HepG2 (cell line): ENCODE data around the gene SEMA3F. TPM values are rescaled to one million over a fixed set of nuclear protein-coding genes. Genes with fewer than 3 reads are reported as not detected.

Experiments
- ATAC-seq: fragments of 200-7000 bp; cut with Tn5 transposase; 3 replicates; pipeline ENCODE4 v1.9.1; 2020; ENCODE audit warnings: mild to moderate bottlenecking, moderate library complexity
- BruUV-seq: library from RNA; stranded (reverse); fragments of 400-500 nt; replicated peaks from 2 replicates; lab custom pipeline; 2021; lab: Mats Ljungman, UMichigan
- CTCF ChIA-PET: fragments of 300-600 bp; formaldehyde crosslinking; extraction: SDS; loops from one replicate; lab custom pipeline; 2021; ENCODE audit warnings: low total read pairs, inconsistent platforms, low intra/inter-chr PET ratio; lab: Yijun Ruan, JAX
- POLR2A ChIA-PET: fragments of 350-600 bp; sonication (Branson Sonifier 250); formaldehyde crosslinking; loops from one replicate; lab custom pipeline; 2020; ENCODE audit warnings: antibody characterized with exemption, inconsistent platforms; lab: Yijun Ruan, JAX
- DNase-seq: peaks from one replicate; pipeline ENCODE4 v3.0.0-alpha.2; 2015; ENCODE audit warnings: low spot score
- FAIRE-seq: peaks from 3 replicates; lab custom pipeline; 2011; peaks lifted over from hg19 to GRCh38; lab: Jason Lieb, UNC
- H2AFZ ChIP-seq: one replicate; pipeline ENCODE4 v1.6.1; 2011; ENCODE audit warnings: low read length, inconsistent platforms
- H3K27ac ChIP-seq: fragments of 300-600 bp; 3 replicates; pipeline ENCODE4 v1.8.0; 2011; ENCODE audit warnings: mixed run types, mild to moderate bottlenecking, mixed read lengths, low read length, inconsistent platforms; ENCODE audit not compliant: insufficient read depth; ENCODE audit errors: extremely low read length
- H3K27me3 ChIP-seq, 2 experiments: fragments of 200-600 bp in 1 of 2; 2 replicates in 1 of 2; 3 replicates in 1 of 2; pipeline versions ENCODE4 v1.6.0 to v1.8.0; 2011; ENCODE audit warnings: low read length in 2 of 2, mild to moderate bottlenecking in 2 of 2, moderate library complexity in 2 of 2, inconsistent platforms in 1 of 2; ENCODE audit not compliant: insufficient read depth in 2 of 2, control insufficient read depth in 1 of 2
- H3K36me3 ChIP-seq, 2 experiments: fragments of 200-600 bp in 1 of 2; replicated peaks in 1 of 2; 2 replicates in 1 of 2; 3 replicates in 1 of 2; pipeline versions ENCODE4 v1.5.1 to v1.8.0; 2011; ENCODE audit warnings: low read length in 2 of 2, inconsistent platforms in 1 of 2; ENCODE audit not compliant: insufficient read depth in 2 of 2, control insufficient read depth in 1 of 2
- H3K4me1 ChIP-seq: 2 replicates; pipeline ENCODE4 v1.5.1; 2012; ENCODE audit warnings: low read length, inconsistent platforms; ENCODE audit not compliant: insufficient read depth
- H3K4me2 ChIP-seq: 2 replicates; pipeline ENCODE4 v1.6.0; 2011; ENCODE audit warnings: low read depth, low read length, inconsistent platforms
- H3K4me3 ChIP-seq, 3 experiments: fragments of 200-600 bp in 1 of 3; sonication (generic), shearing (Covaris generic) in 1 of 3; replicated peaks in 1 of 3; 2 replicates each; pipeline ENCODE4 v1.5.1; 2011 to 2016; ENCODE audit warnings: low read length in 3 of 3, inconsistent platforms in 2 of 3, low read depth in 2 of 3, mild to moderate bottlenecking in 2 of 3, control low read depth in 1 of 3, mixed read lengths in 1 of 3; ENCODE audit not compliant: insufficient read depth in 1 of 3
- H3K79me2 ChIP-seq: one replicate; pipeline ENCODE4 v1.6.1; 2011; ENCODE audit warnings: low read length, inconsistent platforms; ENCODE audit not compliant: insufficient read depth
- H3K9ac ChIP-seq: 2 replicates; pipeline ENCODE4 v1.6.0; 2011; ENCODE audit warnings: mild to moderate bottlenecking, low read depth, low read length, inconsistent platforms; ENCODE audit not compliant: insufficient read depth
- H3K9me3 ChIP-seq: 2 replicates; pipeline ENCODE4 v1.5.1; 2012; ENCODE audit warnings: mild to moderate bottlenecking, low read length
- H4K20me1 ChIP-seq: 2 replicates; pipeline ENCODE4 v1.6.0; 2011; ENCODE audit warnings: inconsistent platforms, mild to moderate bottlenecking, low read length, moderate library complexity; ENCODE audit not compliant: insufficient read depth
- ATF7 ChIP-seq, 2 experiments: fragments of 450-650 bp in 1 of 2; sonication (generic) in 1 of 2; formaldehyde crosslinking in 1 of 2; IDR thresholded peaks; 2 replicates each; pipeline versions ENCODE4 v1.4.0 to v1.6.1; 2016 to 2020; ENCODE audit warnings: antibody characterized with exemption in 1 of 2, mild to moderate bottlenecking in 1 of 2, missing genetic modification reagents in 1 of 2
- HNRNPL ChIP-seq: fragments of 200-400 bp; formaldehyde crosslinking; IDR thresholded peaks from 2 replicates; pipeline ENCODE4 v1.6.1; 2017; ENCODE audit warnings: mild to moderate bottlenecking, low read depth, low read length
- JARID2 ChIP-seq: sonication (generic); formaldehyde crosslinking; IDR thresholded peaks from 2 replicates; pipeline ENCODE4 v1.8.1; 2023; ENCODE audit warnings: missing genetic modification reagents, inconsistent platforms; ENCODE audit not compliant: insufficient replicate concordance
- MAFK ChIP-seq, 2 experiments: IDR thresholded peaks in 1 of 2; conservative IDR thresholded peaks in 1 of 2; 2 replicates each; pipeline ENCODE4 v1.6.1; 2011; ENCODE audit warnings: improper control_type of control experiment in 2 of 2, low read length in 2 of 2
- NONO ChIP-seq, 2 experiments: fragments of 450-650 bp in 1 of 2; sonication (generic) in 1 of 2; formaldehyde crosslinking in 1 of 2; IDR thresholded peaks in 1 of 2; conservative IDR thresholded peaks in 1 of 2; 2 replicates each; pipeline versions ENCODE4 v1.6.1 to v1.8.0; 2017 to 2022; ENCODE audit warnings: mild to moderate bottlenecking in 1 of 2, missing genetic modification reagents in 1 of 2, moderate library complexity in 1 of 2
- POGZ ChIP-seq: sonication (generic); formaldehyde crosslinking; IDR thresholded peaks from 2 replicates; pipeline ENCODE4 v1.4.0; 2020; ENCODE audit warnings: mild to moderate bottlenecking, missing genetic modification reagents
- RNF2 ChIP-seq: fragments of 450-650 bp; conservative IDR thresholded peaks from 2 replicates; pipeline ENCODE4 v1.6.1; 2016; ENCODE audit warnings: low read depth
- ZNF12 ChIP-seq: sonication (generic); formaldehyde crosslinking; IDR thresholded peaks from 2 replicates; pipeline ENCODE4 v1.5.0; 2020; ENCODE audit warnings: missing genetic modification reagents
- ZNF263 ChIP-seq: sonication (generic); formaldehyde crosslinking; IDR thresholded peaks from 2 replicates; pipeline ENCODE4 v1.4.0; 2020; ENCODE audit warnings: missing genetic modification reagents
- ZNF747 ChIP-seq: sonication (generic); formaldehyde crosslinking; IDR thresholded peaks from 2 replicates; pipeline ENCODE4 v1.8.1; 2023; ENCODE audit warnings: missing genetic modification reagents, mild to moderate bottlenecking, borderline replicate concordance
- ZSCAN22 ChIP-seq: sonication (generic); formaldehyde crosslinking; IDR thresholded peaks from 2 replicates; pipeline ENCODE4 v1.4.0; 2020; ENCODE audit warnings: mild to moderate bottlenecking, missing genetic modification reagents
- WGBS: methylation state at CpG from one replicate; pipeline ENCODE4 v1.1.6; 2017; ENCODE audit warnings: low lambda C conversion rate; 5-methylcytosine and 5-hydroxymethylcytosine counted together
- in situ Hi-C: cut with HindIII; loops from 2 replicates; pipeline ENCODE4 v1.10.0; 2017; ENCODE audit warnings: low pct_unique_long_range_greater_than_20kb; ENCODE audit not compliant: extremely low pct_ligation_motif_present
- intact Hi-C: fragments of 100-400 bp; cut with micrococcal nuclease; formaldehyde crosslinking; loops from one replicate; pipeline ENCODE4 v1.10.0; 2022; ENCODE audit not compliant: unreplicated experiment
- polyA plus RNA-seq, 8 experiments: library from polyadenylated mRNA; depleted of rRNA in 3 of 8; stranded (reverse) in 7 of 8; unstranded in 1 of 8; fragments of >200 nt; fragmentation: Illumina TruSeq in 4 of 8; extraction: Trizol in 4 of 8; gene quantifications; 2 replicates each; pipeline versions ENCODE4 v1.2.1 to v1.2.3, GENCODE V29; 2011 to 2016; ENCODE audit warnings: low read depth in 4 of 8, missing spikeins in 1 of 8, mixed read lengths in 1 of 8; ENCODE audit not compliant: insufficient read depth in 1 of 8
- total RNA-seq, 5 experiments: library from RNA; depleted of rRNA; stranded (reverse); fragments of >200 nt; fragmentation: Illumina TruSeq; extraction: Trizol; gene quantifications; 2 replicates each; pipeline ENCODE4 v1.2.3, GENCODE V29; 2016; ENCODE audit warnings: low read depth in 1 of 5
- TF ChIP-seq, protein P1 (sequence below): sonication (generic); formaldehyde crosslinking; IDR thresholded peaks from 2 replicates; pipeline ENCODE4 v1.4.0; 2020; ENCODE audit warnings: missing genetic modification reagents, borderline replicate concordance
- TF ChIP-seq, protein P2 (sequence below): sonication (generic); formaldehyde crosslinking; IDR thresholded peaks from 2 replicates; pipeline ENCODE4 v1.8.0; 2022; ENCODE audit warnings: mild to moderate bottlenecking, missing genetic modification reagents, borderline replicate concordance

The SEMA3F gene
- total and polyA plus RNA-seq, 2 of the 13 experiments (the other 11 are each of a cell fraction or from before 2014, with no cell fraction given) = 7.6 to 17.2 TPM

DNA sequence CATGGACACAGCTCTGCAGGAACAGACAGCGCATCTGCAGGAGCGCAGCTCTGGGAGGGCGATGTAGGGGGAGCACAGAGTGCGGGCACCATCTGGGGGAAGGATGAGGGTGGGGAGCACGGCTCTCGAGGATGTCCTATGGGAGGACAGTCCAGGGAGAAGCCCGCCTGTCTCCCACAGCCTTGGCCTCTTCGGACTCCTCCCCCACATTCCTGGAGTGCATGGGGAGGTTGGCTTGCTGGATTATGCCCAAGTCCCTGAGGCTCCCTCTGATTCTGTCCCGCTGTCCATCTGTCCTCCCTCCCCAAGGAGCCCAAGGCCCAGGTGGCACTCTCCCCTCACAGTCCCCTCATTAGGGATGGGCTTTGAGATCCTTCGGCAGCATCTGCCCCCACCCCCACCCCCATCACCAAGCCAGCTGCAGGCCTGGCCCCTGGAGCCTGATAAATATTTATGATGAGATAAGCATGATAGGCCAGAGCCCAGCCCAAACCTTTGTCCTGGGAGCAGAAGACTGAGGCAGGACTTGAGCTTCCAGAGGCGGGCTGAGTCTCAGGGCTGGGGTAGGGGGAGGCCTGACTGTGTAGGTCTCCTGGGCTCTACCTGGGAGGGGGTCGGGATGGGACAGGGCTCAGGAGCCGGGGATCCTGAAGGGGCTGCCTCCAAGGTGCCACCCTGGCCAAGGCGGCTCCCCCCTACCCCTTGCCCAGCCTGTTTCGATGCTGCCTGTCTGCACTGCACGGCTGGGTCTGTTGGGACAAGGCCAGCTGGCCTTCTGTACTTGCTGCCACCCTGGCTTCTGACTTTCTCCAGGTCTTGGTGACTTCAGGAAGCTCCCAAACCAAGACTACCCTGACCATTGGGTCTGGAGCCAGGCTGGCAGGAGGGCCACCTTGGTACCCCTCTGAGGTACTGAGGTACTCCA, 28.6 kb upstream of the SEMA3F start:
- Histone ChIP-seq H3K36me3 (no peaks in the 10 kb centered on the region), H4K20me1 (no peaks in the 10 kb centered on the region), H3K4me3 (0 out of 6 replicates have a peak overlapping the region, but pooled peaks of 1 of the 3 experiments have one; percentile 1), H3K79me2 (no peaks in the 10 kb centered on the region), H3K27me3 (peaks cover 0 to 11% of the 10 kb centered on the region in 2 experiments; a peak in 3 of 5 replicates), H3K4me2 (peak overlapping the region; percentile 18; the same call in 1 of the 2 replicates), H3K9ac (no peak overlapping the region), H2AFZ (no peak overlapping the region), H3K27ac (no peak overlapping the region), H3K4me1 (peaks cover 34% of the 10 kb centered on the region), H3K9me3 (no peaks in the 10 kb centered on the region)
- ChIA-PET CTCF (no interaction called here), POLR2A (interaction anchor here (0.9 to 1.3 kb wide), 2 partner anchors 11 to 23 kb away, joined by 3 read pairs; no protein-coding TSS in a partner anchor)
- in situ Hi-C loops = no loop called here
- DNase-seq (peak; percentile 28), ATAC-seq (peak; percentile 42), FAIRE-seq (no peak)
- WGBS = 0% methylated on average over 5 of the region's 16 CpGs
- intact Hi-C loops = no loop called here
- BruUV-seq = no TSS peak
- TF ChIP-seq, protein P1, sequence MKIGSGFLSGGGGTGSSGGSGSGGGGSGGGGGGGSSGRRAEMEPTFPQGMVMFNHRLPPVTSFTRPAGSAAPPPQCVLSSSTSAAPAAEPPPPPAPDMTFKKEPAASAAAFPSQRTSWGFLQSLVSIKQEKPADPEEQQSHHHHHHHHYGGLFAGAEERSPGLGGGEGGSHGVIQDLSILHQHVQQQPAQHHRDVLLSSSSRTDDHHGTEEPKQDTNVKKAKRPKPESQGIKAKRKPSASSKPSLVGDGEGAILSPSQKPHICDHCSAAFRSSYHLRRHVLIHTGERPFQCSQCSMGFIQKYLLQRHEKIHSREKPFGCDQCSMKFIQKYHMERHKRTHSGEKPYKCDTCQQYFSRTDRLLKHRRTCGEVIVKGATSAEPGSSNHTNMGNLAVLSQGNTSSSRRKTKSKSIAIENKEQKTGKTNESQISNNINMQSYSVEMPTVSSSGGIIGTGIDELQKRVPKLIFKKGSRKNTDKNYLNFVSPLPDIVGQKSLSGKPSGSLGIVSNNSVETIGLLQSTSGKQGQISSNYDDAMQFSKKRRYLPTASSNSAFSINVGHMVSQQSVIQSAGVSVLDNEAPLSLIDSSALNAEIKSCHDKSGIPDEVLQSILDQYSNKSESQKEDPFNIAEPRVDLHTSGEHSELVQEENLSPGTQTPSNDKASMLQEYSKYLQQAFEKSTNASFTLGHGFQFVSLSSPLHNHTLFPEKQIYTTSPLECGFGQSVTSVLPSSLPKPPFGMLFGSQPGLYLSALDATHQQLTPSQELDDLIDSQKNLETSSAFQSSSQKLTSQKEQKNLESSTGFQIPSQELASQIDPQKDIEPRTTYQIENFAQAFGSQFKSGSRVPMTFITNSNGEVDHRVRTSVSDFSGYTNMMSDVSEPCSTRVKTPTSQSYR (CRISPR knock-in tag) = peak; percentile 27; the same call in 1 of the 2 replicates
- no peak for TF ChIP-seq ZSCAN22 (CRISPR knock-in tag)
- TF ChIP-seq RNF2 = no peak
- no peak for TF ChIP-seq ZNF747 (CRISPR knock-in tag)
- TF ChIP-seq ATF7 (IDR thresholded peaks at IDR 0.05) = no peak
- TF ChIP-seq ATF7 (CRISPR knock-in tag; IDR thresholded peaks at IDR 0.05) = no peak
- TF ChIP-seq MAFK (conservative IDR thresholded peaks at IDR 0.05 in 1 of 2, IDR thresholded peaks at IDR 0.05 in 1 of 2; ENCODE audit: low read length in 2 of 2) = 0 out of 4 replicates have a peak, but pooled peaks of 1 of the 2 experiments have one; percentile 2
- no peak for TF ChIP-seq POGZ (CRISPR knock-in tag)
- no peak for TF ChIP-seq NONO (IDR thresholded peaks at IDR 0.05)
- TF ChIP-seq NONO (CRISPR knock-in tag; conservative IDR thresholded peaks at IDR 0.05) = no peak
- TF ChIP-seq JARID2 (CRISPR knock-in tag) = no peak
- TF ChIP-seq, protein P2, sequence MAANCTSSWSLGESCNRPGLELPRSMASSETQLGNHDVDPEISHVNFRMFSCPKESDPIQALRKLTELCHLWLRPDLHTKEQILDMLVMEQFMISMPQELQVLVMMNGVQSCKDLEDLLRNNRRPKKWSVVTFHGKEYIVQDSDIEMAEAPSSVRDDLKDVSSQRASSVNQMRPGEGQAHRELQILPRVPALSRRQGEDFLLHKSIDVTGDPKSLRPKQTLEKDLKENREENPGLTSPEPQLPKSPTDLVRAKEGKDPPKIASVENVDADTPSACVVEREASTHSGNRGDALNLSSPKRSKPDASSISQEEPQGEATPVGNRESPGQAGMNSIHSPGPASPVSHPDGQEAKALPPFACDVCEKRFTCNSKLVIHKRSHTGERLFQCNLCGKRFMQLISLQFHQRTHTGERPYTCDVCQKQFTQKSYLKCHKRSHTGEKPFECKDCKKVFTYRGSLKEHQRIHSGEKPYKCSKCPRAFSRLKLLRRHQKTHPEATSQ (CRISPR knock-in tag) = no peak
- peak; percentile 98 for TF ChIP-seq ZNF263
- no peak for TF ChIP-seq ZNF12 (CRISPR knock-in tag)
- TF ChIP-seq HNRNPL = no peak
